Colonic mucosa (tissue), 4 donors: ENCODE results near the gene OR5K1. TPM values are rescaled to one million over a fixed set of nuclear protein-coding genes. Genes with fewer than 3 reads are reported as not detected.

Source experiments
- DNase-seq: peaks from one replicate; pipeline ENCODE4 v3.0.0-alpha.2; 2020
- H3K27ac ChIP-seq: fragments of 200-600 bp; one replicate; pipeline ENCODE4 v1.8.0; 2021
- H3K27me3 ChIP-seq: fragments of 200-600 bp; one replicate; pipeline ENCODE4 v1.8.0; 2021
- H3K36me3 ChIP-seq: fragments of 200-600 bp; one replicate; pipeline ENCODE4 v1.8.0; 2021
- H3K4me1 ChIP-seq: fragments of 200-600 bp; one replicate; pipeline ENCODE4 v1.8.0; 2021; ENCODE audit warnings: mild to moderate bottlenecking
- H3K4me3 ChIP-seq: fragments of 200-600 bp; one replicate; pipeline ENCODE4 v1.8.0; 2021
- H3K9ac ChIP-seq, 2 donors: one replicate each; pipeline ENCODE4 v1.7.0; 2013; ENCODE audit warnings: control low read depth in 2 of 2, low read depth in 2 of 2, low read length in 2 of 2
- H3K9me3 ChIP-seq: fragments of 200-600 bp; one replicate; pipeline ENCODE4 v1.8.0; 2021
- CTCF ChIP-seq: fragments of 200-600 bp; IDR thresholded peaks from one replicate; pipeline ENCODE4 v1.8.0; 2022; ENCODE audit warnings: antibody characterized with exemption, mild to moderate bottlenecking
- intact Hi-C: fragments of 100-400 bp; cut with DNase I; formaldehyde crosslinking; loops from one replicate; pipeline ENCODE4 v1.14.1; 2022
- total RNA-seq, 2 donors: library from RNA; stranded (reverse); fragmentation: NEBNext Ultra II Directional in 1 of 2; extraction: Animal tissue kit (Norgen Biotek cat#: 25700) in 1 of 2; gene quantifications; one replicate each; pipeline ENCODE4 v1.2.1, GENCODE V29; 2021
- donor health status: healthy.
- donor health status: DM: no; HTN: no; CAD: no.
- donor health status: DM: no; HTN: no; CAD: no.

Gene OR5K1
- total RNA-seq, 2 donors from 2014 or later = not detected

- intact Hi-C loops = no loop called here
- TF ChIP-seq CTCF = no peak
- no peak overlapping the region for H3K9ac ChIP-seq
These were observed 13.3 kb upstream of the OR5K1 start for GRCh38 chr3:98449606-98450193.

GRCh38 chr3:98450372-98450771 lies 12.6 kb upstream of the OR5K1 start:
- no peak for DNase-seq
- Histone ChIP-seq H3K4me1 (no peaks in the 10 kb centered on the region), H3K9me3 (no peaks in the 10 kb centered on the region), H3K9ac (no peak overlapping the region), H3K36me3 (no peaks in the 10 kb centered on the region), H3K4me3 (no peak overlapping the region), H3K27ac (no peak overlapping the region), H3K27me3 (no peaks in the 10 kb centered on the region)
- intact Hi-C loops = no loop called here
- TF ChIP-seq CTCF = no peak

More at GRCh38 chr3:98449606-98450193, 13.3 kb upstream of the OR5K1 start:
- H3K9me3 ChIP-seq = no peaks in the 10 kb centered on the region
- H3K27me3 ChIP-seq = no peaks in the 10 kb centered on the region
- H3K36me3 ChIP-seq = no peaks in the 10 kb centered on the region
- H3K27ac ChIP-seq = no peak overlapping the region
- H3K4me1 ChIP-seq = no peaks in the 10 kb centered on the region
- H3K4me3 ChIP-seq = no peak overlapping the region
- DNase-seq = no peak

- no peak for DNase-seq
- H3K4me1 ChIP-seq = no peaks in the 10 kb centered on the region
- TF ChIP-seq CTCF = no peak
- intact Hi-C loops = no loop called here
- H3K36me3 ChIP-seq = no peaks in the 10 kb centered on the region
- H3K9me3 ChIP-seq = no peaks in the 10 kb centered on the region
- H3K27ac ChIP-seq = no peak overlapping the region
- no peaks in the 10 kb centered on the region for H3K27me3 ChIP-seq
- no peak overlapping the region for H3K4me3 ChIP-seq
- no peak overlapping the region for H3K9ac ChIP-seq
These were observed 9.2 kb upstream of the OR5K1 start for GRCh38 chr3:98453827-98454226.

GRCh38 chr3:98454929-98455328 lies 8.1 kb upstream of the OR5K1 start:
- Histone ChIP-seq H3K9ac (no peak overlapping the region), H3K4me3 (no peak overlapping the region), H3K36me3 (no peaks in the 10 kb centered on the region), H3K27ac (no peak overlapping the region), H3K9me3 (no peaks in the 10 kb centered on the region), H3K27me3 (no peaks in the 10 kb centered on the region), H3K4me1 (no peaks in the 10 kb centered on the region)
- intact Hi-C loops = no loop called here
- DNase-seq = no peak
- no peak for TF ChIP-seq CTCF

GRCh38 chr3:98457543-98457942 lies 5.5 kb upstream of the OR5K1 start:
- TF ChIP-seq CTCF = no peak
- no peak for DNase-seq
- Histone ChIP-seq H3K4me3 (no peak overlapping the region), H3K4me1 (no peaks in the 10 kb centered on the region), H3K9me3 (no peaks in the 10 kb centered on the region), H3K27me3 (no peaks in the 10 kb centered on the region), H3K9ac (no peak overlapping the region), H3K27ac (no peak overlapping the region), H3K36me3 (no peaks in the 10 kb centered on the region)
- intact Hi-C loops = no loop called here
